Measurements from ENCODE around the gene RHBDD1. TPM values are rescaled to one million over a fixed set of nuclear protein-coding genes. Genes with fewer than 3 reads are reported as not detected.
A peak's percentile ranks its signal among the peaks of the same experiment; 100 is the strongest.
"Not testable (repeated sequence)": the region's sequence is repeated elsewhere in the genome, so short reads cannot be mapped to it uniquely, and the experiment has no call there.

Gene RHBDD1
- polyA plus RNA-seq, 10 donors: 12.5 to 20.6 (median 15.5) TPM

- peak; percentile 82 to 93 (median 84) for DNase-seq
Observed at GRCh38 chr2:226799211-226799975, 36.5 kb upstream of the RHBDD1 start, which contains the start of gene IRS1. Gene IRS1, minus strand, starts transcription at chr2:226799820. Its CDS starts 1,082 bp downstream, at chr2:226798738.

GRCh38 chr2:226799976-226800940 is 35.6 kb upstream of the RHBDD1 start:
- DNase-seq: peak in 2 of 3 donors; percentile 21 to 54

- peak in 2 of 3 donors; percentile 50 to 72 for DNase-seq
Observed at GRCh38 chr2:226800941-226801784, 34.7 kb upstream of the RHBDD1 start.

DNA sequence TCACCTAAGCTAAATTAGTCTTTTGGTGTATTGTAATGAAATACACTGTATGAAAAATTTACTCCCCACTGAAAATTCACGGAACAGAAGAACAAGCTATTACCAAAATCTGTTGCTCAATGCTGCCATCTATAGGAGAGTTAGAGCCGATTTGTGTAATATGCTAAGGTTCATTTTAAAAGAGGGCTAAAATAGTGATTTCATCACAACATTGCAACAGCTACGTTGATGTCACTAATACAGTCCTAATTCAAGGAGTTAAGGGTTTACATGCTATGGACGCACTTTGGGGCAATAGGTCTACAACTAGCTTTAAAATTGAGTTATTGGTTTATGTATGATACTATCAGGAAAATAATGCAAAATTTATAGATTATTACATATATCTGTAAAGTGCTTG is 33.3 kb upstream of the RHBDD1 start:
- peak in 2 of 3 donors; percentile 80 to 82 for DNase-seq

DNA sequence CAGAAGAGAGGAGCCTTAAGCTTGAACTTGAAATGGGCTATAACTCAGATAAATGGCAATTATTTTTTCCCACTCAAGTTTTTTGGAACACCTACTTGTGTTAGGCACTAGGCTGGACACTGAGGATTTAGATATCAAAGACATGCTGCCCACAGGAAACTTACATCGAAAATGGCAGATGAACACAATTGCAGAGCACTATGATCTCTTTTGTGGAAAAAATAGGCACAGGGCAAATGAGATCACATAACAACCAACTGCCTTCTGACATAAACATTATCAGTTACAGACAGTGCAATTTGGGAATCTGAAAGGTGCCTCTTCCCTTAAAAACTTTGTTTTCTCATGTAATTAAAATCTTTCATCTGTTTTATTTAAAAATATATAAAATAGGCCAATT is 32.4 kb upstream of the RHBDD1 start:
- DNase-seq: no peak

DNA sequence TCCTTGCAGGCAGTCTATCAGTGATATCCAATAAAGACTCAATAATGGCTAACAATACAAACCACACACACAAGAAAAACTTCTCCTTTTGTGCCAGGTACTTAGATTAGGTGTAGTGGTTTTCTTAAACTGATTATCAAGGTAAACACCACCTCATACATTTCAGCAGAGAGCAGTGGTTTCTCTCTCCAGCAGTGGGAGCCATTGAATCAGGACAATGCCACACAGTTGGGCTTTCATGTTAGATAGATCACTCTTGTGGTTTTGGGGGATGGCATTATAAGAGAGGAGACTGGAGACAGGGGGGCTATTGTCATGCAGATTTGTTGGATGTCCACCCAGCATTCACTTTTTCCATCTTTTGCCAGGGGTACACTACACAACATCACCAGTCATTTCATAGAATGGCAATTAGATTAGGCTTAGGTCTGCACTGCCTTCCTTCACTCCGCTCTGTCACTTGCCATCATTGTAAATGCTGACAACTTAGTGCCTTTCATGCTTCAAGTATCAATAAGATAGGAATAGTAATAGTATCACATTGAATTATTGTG is 22.6 kb upstream of the RHBDD1 start:
- no peak for DNase-seq

DNA sequence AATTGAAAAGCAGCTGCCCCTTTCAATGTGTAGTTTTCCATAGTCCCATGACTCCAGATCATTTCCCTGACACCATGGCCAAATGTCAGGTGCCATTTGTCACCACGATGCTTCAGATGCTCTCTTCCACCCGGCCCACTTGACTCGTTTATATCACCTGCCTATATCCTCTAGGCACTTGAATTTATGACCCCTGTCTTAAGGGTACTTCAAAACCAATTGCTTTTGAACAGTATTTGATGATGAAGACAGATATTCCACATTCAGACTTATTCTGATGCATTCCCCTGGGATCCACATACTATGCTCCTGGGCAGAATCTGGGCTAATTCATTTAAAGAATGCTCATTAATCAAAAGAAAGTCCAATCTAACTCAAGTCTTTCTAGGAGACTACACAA is 16.9 kb upstream of the RHBDD1 start:
- no peak for DNase-seq

DNA sequence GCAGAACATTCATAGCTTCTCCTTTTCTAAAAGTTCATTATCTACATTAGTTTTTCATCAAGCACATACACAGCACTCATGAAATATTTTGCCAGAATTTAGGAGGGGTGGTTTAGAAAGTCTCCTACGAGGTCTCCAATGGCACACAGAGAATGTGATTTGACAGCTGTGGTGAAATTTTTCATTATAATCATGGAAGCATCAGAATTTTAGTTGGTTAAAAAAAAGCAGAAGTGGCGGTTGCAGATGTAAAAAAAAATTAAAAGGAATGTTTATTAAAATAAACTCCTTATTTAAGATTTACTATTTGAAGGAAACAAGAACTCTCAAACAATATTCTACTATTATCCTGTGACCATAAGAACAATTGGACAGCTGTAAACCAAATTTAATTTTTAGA is 10.8 kb upstream of the RHBDD1 start:
- DNase-seq: no peak

DNA sequence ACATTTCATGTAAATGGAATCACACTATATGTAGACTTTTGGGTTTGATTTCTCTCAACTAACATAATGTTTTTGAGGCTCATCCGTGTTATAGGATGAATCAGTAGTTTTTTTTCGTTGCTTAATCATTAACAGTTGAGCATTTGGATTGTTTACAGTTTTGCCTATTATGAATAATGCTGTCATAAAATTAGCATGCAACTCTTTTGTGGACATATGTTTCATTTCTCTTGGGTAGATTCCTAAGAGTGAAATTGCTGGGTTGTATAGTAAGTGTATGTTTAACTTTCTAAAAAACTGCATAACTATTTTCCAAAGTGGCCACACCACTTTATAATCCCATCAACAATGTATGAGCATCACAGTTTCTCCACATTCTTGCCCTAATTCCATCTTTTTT is 7.7 kb upstream of the RHBDD1 start:
- peak in 1 of 3 donors; percentile 8 for DNase-seq

- DNase-seq: no peak
Observed at GRCh38 chr2:226829721-226830631, 5.9 kb upstream of the RHBDD1 start.

DNA sequence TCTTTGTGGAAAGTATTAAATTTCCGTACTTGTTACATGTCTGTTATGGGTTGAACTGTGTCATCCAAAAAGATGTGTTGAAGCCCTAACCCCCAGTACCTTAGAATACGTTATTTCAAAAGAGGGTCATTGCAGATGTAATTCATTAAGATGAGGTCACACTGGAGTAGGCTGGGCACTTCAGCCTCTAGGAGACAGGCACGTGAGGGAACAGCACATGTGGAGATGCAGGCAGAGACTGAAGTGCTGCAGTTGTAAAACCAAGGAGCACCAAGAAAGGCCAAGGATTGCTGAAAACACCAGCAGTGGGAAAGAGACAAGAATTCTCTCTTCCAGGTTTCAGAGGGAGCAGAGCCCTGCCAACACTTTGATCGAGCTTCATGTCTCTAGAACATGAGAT is 4.6 kb upstream of the RHBDD1 start:
- no peak for DNase-seq

DNA sequence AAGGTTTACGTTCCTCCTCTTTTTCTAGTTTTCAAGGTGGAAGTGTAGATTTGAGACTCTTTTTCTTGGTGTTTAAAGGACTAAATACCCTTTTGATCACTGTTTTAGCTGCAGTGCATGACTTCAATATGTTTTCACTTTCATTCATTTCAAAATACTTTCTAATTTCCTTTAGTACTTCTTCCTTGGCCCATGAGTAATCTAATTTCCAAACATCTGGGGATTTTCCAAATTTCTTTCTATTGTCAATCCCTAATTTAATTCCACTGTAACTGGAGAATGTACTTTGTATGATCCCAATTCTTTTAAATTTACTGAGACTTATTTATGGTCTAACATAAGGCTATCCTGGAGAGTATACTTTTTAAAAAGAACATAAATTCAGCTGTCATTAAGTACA is 3.8 kb upstream of the RHBDD1 start:
- DNase-seq: no peak

GRCh38 chr2:226834880-226835279 is 974 bp upstream of the RHBDD1 start:
- DNase-seq: not testable (repeated sequence)

DNA sequence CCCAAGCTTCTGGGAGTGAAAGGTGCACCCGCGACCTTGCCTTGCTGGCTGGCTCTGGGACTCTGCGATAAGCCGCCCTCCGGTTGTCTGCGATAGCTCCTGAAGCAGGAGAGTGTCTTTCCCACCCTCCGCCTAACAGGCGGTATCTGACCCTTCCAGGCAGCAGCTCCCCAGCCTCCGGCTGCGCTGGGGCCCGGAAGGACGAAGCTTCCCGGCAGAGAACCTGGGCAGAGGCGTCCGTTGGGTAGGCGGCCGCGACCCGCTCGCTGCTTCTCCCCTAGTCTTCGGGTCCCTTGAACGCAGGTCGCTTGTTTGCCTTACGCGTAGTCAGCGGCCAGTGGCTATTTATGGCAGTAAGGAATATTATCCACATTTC is 446 bp upstream of the RHBDD1 start:
- no peak for DNase-seq

GRCh38 chr2:226836548-226836885 is 663 bp downstream of the RHBDD1 start:
- DNase-seq: no peak

- no peak for DNase-seq
Observed at GRCh38 chr2:226837334-226837733, 1.5 kb downstream of the RHBDD1 start.

DNA sequence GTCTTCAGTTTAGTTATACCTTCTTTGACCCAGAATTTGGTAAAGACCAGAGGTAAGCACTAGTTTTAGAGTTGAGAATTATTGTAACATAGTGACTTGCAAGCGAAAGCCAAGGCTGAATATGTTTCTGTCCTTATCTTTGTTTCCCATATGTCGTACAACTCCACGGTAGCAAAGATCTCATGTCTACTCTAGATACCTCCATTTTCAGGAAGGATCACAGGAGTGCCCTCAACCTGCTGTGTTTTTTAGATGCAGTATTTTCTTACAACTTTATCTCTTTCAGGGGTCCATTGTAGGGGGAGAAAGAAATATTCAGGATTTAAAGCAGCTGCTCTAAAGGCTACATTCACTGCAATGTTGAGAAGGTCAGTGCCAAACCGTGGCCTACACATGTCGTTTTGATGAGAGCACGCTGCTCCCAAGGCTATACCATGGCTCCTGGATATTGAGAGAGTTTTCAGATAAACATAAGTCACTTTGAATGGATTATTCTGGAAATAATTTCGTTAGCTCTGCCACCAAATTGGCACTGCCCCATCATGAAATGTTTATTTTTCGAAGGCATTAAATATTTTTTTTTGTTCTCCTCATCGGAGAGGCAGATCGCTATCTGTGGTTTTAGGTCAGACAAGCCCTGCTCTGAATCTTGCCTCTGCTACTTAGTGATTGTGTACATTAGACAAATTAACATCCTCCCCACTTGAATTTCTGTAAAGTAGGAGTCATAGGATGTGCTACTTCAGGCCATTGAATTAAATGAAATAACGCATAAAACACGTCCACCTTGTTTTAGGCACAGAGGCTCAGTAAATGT is 2.1 kb downstream of the RHBDD1 start:
- no peak for DNase-seq

DNA sequence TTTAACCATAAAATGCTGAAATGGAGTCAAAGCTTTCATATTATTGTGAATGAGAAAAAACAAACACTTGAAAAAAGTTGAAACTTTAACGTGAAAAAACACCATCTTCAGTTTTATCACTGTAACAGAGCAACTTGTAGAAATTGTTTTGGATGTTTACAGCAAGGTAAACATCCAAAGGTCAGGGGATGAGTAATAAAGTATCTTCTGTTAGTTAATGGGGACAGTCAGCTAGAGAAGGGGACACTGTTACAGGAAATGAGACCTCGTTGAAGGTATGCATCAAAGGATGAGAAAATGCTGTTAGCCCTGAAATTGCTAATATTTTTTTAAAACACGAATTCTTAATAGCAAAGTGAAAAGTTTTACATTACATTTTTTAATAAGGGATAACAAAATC is 2.9 kb downstream of the RHBDD1 start:
- DNase-seq: no peak

GRCh38 chr2:226839161-226839560 is 3.3 kb downstream of the RHBDD1 start:
- no peak for DNase-seq

DNA sequence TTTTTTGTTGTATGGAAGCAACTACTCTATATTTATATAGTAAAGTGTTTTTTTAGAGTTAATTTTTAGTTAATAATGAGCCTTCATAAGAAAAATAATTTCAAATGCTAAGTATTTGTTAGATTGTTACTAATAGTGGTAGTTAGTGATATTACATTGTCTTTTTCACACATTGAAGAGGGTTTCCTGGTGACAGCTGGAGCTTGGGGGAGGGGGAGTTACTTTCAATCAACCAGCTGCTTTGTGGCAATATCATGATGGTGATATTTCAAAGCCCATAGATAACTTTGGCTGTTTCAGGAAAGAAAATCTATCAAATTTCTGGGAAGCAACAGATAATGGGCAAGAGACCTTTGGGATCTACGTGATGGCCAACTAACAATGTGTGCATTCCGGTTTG is 4.1 kb downstream of the RHBDD1 start:
- no peak for DNase-seq

Measured in muscle of back (tissue), 11 donors.